ENCODE data around the gene RELL1.
"Not testable (repeated sequence)": the region's sequence is repeated elsewhere in the genome, so short reads cannot be mapped to it uniquely, and the experiment has no call there.

Gene RELL1

DNA sequence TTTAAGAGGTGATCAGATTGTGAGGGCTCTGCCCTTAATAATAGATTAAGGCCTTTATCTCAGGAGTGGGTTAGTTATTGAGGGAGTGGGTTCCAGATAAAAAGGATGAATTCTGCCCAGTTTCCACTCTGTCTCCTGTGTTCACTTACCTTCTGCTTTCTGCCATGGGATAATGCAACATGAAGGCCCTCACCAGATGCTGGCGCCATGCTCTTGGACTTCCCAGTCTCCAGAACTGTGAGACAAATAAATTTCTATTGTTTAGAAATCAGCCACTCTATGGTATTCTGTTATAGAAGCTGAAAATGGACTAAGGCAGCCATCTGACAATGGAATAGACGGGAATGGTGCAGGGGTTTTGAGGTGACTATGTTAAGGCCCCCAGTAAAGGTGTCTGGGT lies 6.9 kb upstream of the RELL1 start:
- DNase-seq (ENCODE audit: low spot score) = no peak

DNA sequence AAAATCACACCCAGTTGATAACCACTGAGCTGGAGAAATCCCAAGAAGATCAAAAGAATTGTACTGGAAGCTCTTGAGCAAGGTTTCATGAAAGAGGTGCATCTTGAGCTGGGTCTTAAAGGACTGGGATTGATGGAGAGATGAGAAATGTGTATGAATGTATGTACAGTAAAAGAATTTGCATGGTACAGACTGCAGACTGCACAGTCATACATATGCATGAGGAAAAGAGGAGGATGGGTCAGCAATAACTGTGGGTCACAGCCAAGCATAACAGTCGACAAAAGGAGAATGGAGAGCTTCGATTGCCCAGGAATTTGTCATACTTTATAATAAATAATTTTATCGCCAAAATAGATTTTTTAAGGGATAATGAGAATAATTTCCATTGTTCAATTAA lies 4.8 kb upstream of the RELL1 start:
- no peak for DNase-seq (ENCODE audit: low spot score)

DNA sequence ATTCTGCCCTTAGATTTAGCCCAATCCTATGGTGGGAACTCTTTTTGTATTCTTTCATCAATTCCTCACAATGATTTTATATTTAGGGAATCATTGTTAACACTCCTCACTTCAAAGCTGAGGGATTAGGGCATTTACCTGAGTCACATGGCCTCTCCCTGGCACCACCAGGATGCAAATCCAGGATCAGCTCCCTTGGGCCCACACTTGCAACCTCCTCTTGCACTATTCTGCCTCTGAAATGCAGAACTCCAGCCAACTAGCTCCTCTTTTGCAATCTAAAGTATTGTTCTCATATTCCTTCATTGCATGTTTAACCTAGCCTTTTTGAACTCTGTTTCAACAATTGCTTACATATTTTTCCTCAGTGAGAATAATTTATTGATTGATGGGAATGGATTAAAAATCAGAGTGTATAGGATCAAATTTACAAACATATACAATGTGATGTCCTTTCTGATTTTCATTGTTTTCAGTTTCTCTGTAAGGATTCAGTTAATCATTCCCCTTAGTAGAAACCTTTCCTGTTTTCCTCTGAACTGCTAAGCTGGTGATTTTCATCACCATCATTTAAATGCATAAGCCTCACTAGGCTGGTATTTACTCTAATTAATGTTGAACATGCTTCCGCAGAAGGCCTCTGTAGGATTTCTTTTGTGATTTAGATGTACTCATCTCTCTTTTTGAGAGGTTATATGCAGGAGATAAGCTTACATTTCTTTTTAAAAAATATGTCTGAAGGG lies 3.3 kb upstream of the RELL1 start:
- DNase-seq (ENCODE audit: low spot score) = peak; percentile 14

DNA sequence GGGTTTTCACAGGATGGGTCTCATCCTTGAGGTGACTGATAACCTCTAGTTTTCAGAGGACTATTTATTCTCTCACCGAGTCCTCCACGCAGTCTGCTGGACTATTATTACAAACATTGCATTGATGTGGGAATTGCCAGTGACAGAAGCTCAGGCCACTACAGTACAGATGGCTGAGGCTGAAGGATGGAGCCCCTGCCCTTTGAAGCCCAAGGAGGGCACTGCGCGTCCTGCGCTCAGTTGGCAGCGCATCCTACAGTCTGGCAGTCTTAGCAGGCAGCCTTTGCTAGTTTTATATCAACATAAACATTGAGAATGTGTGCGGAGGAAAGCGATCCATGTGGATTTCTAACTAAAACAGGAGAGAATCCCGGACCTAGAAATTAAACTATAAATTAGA lies 1.5 kb upstream of the RELL1 start:
- DNase-seq (ENCODE audit: low spot score) = no peak

DNA sequence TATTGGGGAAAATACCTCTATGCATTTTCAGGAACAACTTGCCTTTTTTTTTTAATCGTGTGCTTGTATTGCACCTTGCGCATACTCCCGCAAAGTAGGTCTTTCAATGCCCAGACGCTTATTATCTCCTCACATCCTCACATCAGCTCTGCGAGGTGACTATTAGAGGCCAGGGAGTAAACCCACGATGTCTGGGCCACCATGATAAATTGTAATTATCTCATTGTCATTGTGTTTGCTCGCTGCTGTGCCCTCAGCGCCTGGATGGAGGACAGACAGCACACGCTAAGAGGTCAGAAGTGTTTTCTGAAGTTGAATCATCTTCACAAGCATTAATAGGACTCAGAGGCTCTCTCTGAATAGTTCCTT lies 1.0 kb upstream of the RELL1 start:
- no peak for DNase-seq (ENCODE audit: low spot score)

DNA sequence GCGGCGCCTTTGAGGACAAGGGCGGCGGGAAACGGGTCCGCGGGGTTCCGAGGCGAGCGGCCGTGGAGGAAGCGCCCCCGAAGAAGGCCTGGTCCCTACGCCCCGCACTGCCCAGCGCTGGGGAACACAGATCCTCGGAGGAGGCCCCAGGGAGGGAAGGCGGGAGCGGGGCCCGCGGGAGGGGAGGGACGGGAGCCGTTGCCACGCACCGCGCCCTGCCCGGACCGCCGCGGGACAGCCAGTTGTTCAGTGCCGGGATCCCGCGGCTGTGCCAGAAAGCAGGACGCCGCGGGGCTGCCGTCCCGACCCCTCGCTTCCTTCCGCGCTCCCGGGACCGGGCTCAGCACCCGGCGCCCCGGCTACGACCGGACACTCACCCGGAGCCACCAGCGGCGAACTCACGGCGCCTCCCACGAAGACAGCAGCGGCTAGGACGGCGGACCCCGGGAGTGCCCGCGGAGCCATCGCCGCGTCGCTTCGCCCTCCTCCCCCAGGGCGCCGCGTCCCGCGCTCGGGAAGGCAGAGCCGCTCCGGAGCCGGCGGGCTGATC lies 278 bp downstream of the RELL1 start:
- DNase-seq (ENCODE audit: low spot score) = no peak

DNA sequence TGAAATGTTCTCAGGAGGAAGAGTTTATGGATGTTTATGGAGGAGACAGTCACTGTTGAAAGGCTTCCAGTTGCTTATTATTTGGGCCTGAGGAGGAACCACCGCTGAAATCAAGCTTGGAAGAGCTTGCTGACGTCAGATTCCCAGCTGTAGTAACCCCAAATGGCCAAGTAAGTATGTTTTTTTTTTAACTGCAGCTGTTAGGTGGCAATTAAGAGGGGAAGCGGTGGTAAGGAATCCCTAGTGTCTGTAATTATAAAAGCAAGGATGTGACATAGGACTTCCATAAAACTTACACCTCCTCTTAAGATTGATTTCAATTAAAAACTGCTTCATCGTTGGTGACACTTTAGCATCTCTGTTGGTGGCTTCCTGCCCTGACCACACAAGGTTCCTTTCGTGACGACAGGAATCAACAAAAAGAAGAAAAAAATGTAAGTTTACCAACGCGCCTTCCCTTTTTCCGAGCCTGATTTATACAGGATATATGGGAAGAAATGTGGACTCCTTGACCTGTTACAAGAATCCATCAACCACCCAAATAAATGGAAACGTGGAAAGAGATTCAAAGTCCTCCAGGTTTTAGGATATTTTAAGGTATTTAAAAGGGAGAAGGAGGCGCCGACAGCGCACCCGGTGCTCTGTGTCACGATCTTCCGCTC lies 884 bp downstream of the RELL1 start:
- DNase-seq (ENCODE audit: low spot score) = no peak

DNA sequence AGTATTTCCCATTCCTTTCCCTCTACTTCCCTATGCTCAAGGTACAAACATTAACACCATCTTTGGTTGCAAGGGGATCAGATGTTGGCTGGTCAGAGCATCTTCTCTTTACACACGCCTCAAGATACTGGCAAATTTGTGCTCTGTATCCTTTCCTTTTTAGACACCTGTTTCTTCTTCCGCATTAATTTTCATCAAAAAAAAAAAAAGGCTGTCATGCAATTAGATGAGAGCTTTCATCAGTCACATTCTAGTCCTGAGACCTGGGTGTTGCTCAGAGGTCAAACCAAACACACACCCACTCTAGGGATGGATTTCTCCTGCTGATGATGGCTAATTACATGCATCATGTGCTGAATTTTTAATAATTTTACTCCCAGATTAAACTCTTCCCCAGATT lies 2.0 kb downstream of the RELL1 start:
- no peak for DNase-seq (ENCODE audit: low spot score)

DNA sequence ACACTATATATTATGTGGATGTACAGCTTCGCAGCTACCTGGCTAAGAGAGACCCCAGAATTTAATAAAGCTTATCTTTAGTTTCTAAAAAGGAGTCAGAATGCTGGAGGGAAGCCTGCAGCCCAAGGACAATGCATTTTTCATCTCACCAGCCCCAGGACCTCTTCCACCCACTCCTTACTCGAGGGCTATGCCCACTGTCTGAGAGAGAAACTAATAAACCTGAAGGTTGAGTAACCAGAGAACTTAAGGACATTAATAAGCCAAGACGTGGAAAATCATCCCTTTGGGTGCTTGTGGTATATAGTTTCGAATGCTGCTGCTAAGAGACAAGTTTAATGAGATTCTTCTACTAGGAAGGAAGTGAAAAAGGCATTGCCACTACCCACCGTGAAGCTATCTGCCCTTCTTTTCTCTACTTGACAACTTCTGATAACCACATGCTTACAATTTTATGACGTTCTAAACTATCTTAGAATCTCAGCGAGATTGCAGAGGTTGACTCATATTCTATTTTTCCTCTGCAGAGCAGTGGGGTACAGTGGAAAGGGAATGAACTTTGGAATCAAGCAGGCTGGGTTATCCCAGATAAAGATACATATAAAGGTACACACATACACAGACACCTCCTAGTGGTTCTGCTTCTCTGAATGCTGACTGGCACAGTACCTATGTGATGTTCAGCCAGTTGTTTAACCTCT lies 3.3 kb downstream of the RELL1 start:
- DNase-seq (ENCODE audit: low spot score) = no peak

DNA sequence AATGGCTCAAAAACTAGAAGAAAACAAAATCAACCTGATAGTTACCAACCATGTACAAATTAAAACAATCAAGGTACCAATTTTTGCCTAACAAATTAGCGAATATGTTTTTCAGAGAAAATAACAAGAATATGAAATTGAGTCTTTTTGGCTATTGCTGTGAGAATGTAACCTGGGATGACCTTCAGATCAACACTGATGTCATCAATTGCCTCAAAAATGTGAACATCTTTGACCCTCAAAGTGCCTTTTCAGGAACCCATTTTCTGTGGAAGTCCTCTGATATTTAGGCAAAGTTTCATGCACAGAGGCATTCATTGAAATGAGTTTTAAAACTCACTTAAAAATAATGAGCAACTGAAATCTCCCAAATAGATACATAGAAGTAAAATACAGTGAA lies 6.1 kb downstream of the RELL1 start:
- no peak for DNase-seq (ENCODE audit: low spot score)

DNA sequence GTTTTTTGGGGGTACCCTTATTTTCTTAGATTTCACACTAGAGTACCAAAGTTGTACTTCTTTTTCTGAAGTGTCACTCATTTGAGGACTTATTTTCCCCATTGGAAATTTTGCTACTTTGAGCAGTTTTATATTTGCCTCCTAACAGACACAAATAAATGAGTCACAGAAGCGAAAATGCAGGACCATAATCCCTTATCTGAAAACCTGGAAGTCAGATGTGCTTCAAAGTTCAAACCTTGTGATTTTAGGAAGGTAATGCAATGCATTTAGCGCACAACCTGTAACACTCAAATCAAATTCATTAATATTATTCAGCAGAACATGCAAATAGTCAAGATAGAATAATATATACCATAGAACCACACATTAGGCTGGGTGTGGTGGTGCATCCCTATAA lies 6.9 kb downstream of the RELL1 start:
- DNase-seq (ENCODE audit: low spot score) = no peak

DNA sequence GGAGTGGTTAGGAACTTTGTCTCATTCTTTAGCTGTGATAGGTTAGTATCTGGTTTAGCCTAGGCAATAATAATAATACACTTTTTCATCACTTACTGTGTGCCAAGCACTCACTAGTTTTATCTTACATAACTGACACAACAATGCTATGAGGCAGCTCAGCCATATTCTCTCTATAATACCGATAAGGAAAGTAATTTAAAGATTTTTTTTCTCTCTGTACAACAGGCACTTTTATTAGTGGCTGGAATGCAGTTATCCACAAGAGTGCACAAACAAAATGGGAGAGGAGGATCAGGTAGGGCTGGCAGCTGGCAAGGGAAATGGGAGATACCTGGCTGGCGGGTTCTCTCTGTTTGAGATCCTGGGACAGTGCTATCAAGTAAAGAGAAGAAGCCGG lies 7.6 kb downstream of the RELL1 start:
- no peak for DNase-seq (ENCODE audit: low spot score)

DNA sequence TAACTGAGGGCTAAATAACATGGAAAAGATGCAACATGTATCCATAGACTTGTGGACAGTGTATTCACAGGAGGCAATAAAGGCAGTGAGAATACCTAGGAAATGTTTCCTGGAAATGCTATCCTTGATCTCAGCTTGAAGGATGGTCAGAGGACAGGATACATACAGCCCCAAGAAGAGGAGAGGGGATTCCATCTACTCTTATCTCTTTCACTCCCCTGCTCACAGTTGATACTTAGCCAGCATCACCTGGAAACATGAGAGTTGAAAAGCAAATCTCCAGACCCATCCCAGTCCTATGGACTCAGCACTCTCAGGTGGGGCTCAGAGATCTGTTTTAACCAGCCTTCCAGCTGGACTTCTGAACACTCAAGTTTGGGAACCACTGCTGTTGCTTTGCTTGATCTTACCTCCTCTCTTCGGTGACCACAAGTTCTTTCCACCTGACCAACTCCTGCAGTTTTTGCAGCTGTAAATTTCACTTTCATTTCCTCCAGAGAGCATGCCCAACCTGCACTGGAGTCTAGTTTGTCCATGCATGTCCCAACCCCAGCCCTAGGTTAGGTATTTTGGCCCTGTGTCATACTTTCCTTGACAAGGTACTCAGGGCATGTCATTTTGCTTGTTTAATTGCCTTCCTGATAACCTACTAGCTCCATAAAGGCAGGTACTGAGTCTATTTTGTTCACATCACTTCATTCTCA lies 10.4 kb downstream of the RELL1 start:
- no peak for DNase-seq (ENCODE audit: low spot score)

DNA sequence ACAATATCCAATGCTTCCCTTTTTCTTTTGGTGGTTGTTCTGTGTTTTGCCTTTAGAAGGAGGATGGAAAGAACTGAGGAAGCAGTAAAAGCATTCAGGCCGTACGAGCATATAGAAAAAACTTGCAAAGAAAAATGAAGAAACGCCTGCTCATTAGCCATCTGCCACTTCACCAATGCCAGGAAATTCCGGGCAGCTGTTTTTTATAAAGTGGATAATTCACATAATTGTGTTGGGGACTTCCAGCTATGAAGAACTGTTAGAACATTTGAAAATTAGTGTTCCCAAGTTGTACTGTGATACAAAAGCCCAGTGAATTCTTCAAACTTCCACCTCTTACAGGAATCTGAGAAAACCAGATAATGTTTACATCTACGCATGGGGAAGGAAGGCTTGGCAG lies 11.7 kb downstream of the RELL1 start:
- no peak for DNase-seq (ENCODE audit: low spot score)

DNA sequence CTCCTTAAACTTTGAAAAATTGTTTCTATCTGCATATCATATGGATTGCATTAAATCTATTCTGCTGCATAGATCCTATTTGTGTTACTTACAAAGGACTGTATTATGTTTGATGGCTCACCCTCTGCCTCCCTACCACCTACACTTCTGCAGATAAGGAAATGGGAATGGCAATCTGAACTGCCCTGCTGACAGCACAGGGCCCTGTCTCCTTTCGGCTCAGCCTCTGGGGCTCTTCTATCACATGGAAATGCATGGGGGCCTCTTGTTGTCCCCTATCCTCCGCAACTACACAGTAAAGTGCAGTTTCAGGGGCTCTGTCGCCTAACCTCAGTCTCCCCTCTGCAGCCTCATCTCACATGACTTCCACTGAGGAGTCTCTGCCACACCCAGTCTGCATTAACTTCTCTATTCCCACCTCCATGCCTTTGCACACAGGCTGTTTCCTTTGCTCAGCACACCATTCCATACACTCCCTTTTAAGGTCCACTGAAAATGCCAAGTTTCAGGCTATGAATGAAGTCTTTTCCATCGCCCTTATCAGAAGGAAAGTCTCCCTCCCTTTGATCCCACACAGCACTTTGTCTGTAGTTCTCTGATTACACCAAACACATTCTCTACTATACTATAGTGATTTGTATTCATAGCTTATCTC lies 12.5 kb downstream of the RELL1 start:
- DNase-seq (ENCODE audit: low spot score) = no peak

DNA sequence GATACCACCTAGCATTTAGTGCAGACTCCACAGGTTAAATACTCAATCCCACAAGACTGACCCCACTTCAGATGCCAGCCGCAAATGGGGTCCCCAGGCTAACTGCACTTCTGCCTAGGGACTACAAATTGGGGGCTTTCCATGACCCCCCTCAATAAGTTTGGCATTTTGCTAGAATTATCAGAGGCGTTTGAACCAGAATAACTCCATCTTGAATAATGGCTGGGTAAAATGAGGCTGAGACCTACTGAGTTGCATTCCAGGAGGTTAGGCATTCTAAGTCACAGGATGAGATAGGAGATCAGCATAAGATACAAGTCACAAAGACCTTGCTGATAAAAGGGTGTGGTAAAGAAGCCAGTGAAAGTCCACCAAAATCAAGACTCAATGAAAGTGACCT lies 15.1 kb downstream of the RELL1 start:
- DNase-seq (ENCODE audit: low spot score) = no peak

DNA sequence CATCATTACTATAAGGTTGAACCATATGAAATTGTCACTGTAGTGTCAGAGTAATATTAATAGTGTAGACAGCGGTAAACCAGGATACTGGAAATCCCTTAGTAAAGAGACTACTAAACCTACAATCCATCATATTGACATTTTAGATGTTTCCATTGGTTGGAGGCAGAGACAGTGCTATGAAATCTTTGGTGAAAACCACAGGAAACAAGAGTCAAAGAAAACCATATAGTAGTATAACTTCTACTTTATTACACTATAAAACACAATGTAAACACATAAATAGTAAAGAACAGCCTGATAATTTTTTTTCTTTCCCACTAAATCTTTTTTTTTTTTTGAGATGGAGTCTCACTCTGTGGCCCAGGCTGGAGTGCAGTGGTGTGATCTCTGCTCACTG lies 15.9 kb downstream of the RELL1 start:
- DNase-seq (ENCODE audit: low spot score) = no peak

DNA sequence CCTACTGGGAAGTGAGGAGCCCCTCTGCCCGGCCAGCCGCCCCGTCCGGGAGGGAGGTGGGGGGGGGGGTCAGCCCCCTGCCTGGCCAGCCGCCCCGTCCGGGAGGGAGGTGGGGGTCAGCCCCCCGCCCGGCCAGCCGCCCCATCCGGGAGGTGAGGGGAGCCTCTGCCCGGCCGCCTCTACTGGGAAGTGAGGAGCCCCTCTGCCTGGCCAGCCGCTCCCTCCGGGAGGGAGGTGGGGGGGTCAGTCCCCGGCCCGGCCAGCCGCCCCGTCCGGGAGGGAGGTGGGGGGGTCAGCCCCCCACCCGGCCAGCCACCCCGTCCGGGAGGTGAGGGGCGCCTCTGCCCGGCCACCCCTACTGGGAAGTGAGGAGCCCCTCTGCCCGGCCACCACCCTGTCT lies 17.1 kb downstream of the RELL1 start:
- DNase-seq (ENCODE audit: low spot score) = not testable (repeated sequence)

DNA sequence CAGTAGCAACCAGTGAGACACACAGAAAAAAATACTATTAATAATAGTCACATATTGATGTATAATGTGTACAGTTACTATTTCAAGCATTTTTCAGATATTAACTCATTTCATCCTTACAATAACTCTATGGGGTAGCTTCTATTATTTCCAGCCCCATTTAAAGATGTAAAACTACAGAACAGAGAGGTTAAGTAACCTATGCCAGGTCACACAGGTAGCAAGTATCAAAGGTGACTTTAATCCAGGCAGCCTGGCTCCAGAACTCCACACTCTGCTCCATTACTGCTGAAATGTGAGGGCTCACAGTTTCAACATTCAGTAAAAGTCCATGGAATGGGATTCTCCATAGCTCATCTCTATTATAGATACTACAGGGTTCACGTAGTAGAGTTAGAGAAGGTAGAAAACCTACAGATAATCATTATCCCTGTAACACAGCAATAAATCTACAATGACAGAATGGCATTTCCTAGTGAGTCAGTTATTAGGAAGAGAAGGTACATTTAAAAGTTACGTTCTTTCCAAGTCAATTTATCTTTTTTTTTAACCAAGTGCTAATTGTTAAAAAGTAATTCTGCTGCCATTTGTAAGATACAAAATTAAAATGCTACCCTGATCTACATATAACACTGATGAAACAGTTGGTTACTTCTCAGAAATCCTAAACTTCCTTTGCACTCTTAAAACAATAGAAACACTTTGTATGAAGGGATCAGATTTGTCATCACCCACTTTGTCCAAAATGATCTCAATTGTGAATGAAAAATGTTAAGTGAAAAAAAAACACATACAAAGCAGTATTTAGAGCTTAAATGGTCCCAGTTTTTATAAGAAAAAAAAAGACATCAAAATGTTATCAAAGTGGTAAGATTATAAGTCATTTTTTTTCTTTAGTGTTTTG lies 18.7 kb downstream of the RELL1 start:
- no peak for DNase-seq (ENCODE audit: low spot score)

DNA sequence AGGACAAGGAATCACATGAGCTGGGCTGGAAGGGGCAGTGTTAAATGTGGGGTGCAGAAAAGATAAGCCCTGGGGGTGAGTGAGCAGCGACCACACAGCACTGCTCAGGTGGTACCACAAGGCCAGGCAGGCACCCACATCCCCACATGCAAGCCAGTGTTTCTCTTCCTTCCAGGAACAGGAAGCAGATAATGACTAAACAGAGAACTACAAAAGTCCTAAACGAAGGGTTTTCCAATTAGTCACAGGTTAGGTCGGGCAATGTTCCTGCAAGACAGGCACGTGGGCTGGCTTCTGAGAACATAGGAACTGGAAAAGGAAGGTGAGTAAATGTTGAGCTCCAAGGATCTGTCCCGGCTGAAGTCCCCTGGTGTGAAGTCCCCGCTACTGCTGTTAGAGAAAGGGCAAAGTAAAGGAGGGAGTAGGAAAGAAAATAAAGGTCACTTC lies 19.5 kb downstream of the RELL1 start:
- peak; percentile 11 for DNase-seq (ENCODE audit: low spot score)

All from iPS-NIHi11 (cell line).